ENCODE data around the gene MAZ.
"Not testable (repeated sequence)": the region's sequence is repeated elsewhere in the genome, so short reads cannot be mapped to it uniquely, and the experiment has no call there.

Gene MAZ

GRCh38 chr16:29830774-29831173 is 24.4 kb downstream of the MAZ start:
- TF ChIP-seq POLR2A (IDR thresholded peaks at IDR 0.05; ENCODE audit: extremely low read depth, insufficient read length) (no peak), CTCF (IDR thresholded peaks at IDR 0.05; ENCODE audit: low read depth, low read length) (no peak), MYC (IDR thresholded peaks at IDR 0.05; ENCODE audit: low read depth, low read length) (no peak), MAX (IDR thresholded peaks at IDR 0.05; ENCODE audit: low read depth, low read length) (no peak)
- no peak for DNase-seq (ENCODE audit: low read depth)
- no peak overlapping the region for H3K4me3 ChIP-seq (ENCODE audit: low read depth, low read length)

GRCh38 chr16:29831490-29831889 is 25.2 kb downstream of the MAZ start:
- no peak overlapping the region for H3K4me3 ChIP-seq (ENCODE audit: low read depth, low read length)
- TF ChIP-seq MYC (IDR thresholded peaks at IDR 0.05; ENCODE audit: low read depth, low read length): no peak
- no peak for TF ChIP-seq CTCF (IDR thresholded peaks at IDR 0.05; ENCODE audit: low read depth, low read length)
- no peak for TF ChIP-seq POLR2A (IDR thresholded peaks at IDR 0.05; ENCODE audit: extremely low read depth, insufficient read length)
- no peak for TF ChIP-seq MAX (IDR thresholded peaks at IDR 0.05; ENCODE audit: low read depth, low read length)
- no peak for DNase-seq (ENCODE audit: low read depth)

- not testable (repeated sequence) for H3K4me3 ChIP-seq (ENCODE audit: low read depth, low read length); DNase-seq (ENCODE audit: low read depth)
Measured at GRCh38 chr16:29833219-29833618, 26.9 kb downstream of the MAZ start.

- TF ChIP-seq CTCF (IDR thresholded peaks at IDR 0.05; ENCODE audit: low read depth, low read length) (no peak), MAX (IDR thresholded peaks at IDR 0.05; ENCODE audit: low read depth, low read length) (no peak), MYC (IDR thresholded peaks at IDR 0.05; ENCODE audit: low read depth, low read length) (no peak), POLR2A (IDR thresholded peaks at IDR 0.05; ENCODE audit: extremely low read depth, insufficient read length) (no peak)
- DNase-seq (ENCODE audit: low read depth): no peak
- H3K4me3 ChIP-seq (ENCODE audit: low read depth, low read length): no peak overlapping the region
Measured at GRCh38 chr16:29834079-29834478, 27.8 kb downstream of the MAZ start.

GRCh38 chr16:29835926-29836325 is 29.6 kb downstream of the MAZ start:
- no peak for DNase-seq (ENCODE audit: low read depth)
- TF ChIP-seq MYC (IDR thresholded peaks at IDR 0.05; ENCODE audit: low read depth, low read length): no peak
- no peak for TF ChIP-seq CTCF (IDR thresholded peaks at IDR 0.05; ENCODE audit: low read depth, low read length)
- TF ChIP-seq POLR2A (IDR thresholded peaks at IDR 0.05; ENCODE audit: extremely low read depth, insufficient read length): no peak
- no peak overlapping the region for H3K4me3 ChIP-seq (ENCODE audit: low read depth, low read length)

GRCh38 chr16:29836623-29837022 is 30.3 kb downstream of the MAZ start:
- DNase-seq (ENCODE audit: low read depth): no peak
- H3K4me3 ChIP-seq (ENCODE audit: low read depth, low read length): no peak overlapping the region
- no peak for TF ChIP-seq POLR2A (IDR thresholded peaks at IDR 0.05; ENCODE audit: extremely low read depth, insufficient read length)
- no peak for TF ChIP-seq MAX (IDR thresholded peaks at IDR 0.05; ENCODE audit: low read depth, low read length)
- no peak for TF ChIP-seq CTCF (IDR thresholded peaks at IDR 0.05; ENCODE audit: low read depth, low read length)
- TF ChIP-seq MYC (IDR thresholded peaks at IDR 0.05; ENCODE audit: low read depth, low read length): no peak

Data from NB4 (cell line).